Measurements from ENCODE around the gene PODXL.

The PODXL gene

GRCh38 chr7:131568970-131569369, 12.5 kb upstream of the PODXL start:
- H3K4me1 ChIP-seq (ENCODE audit: low read length) = no peaks in the 10 kb centered on the region
- no peak overlapping the region for H3K9ac ChIP-seq (ENCODE audit: low read length)
- TF ChIP-seq CTCF (IDR thresholded peaks at IDR 0.05; ENCODE audit: low read length) (no peak), EZH2 (optimal IDR thresholded peaks at IDR 0.05; ENCODE audit: low read depth, low read length) (no peak), EZH2phosphoT487 (IDR thresholded peaks at IDR 0.05; ENCODE audit: low read length) (no peak)
- no peaks in the 10 kb centered on the region for H3K36me3 ChIP-seq (replicated peaks; ENCODE audit: insufficient read depth, low read length)
- H3K4me2 ChIP-seq (ENCODE audit: low read depth, low read length) = no peak overlapping the region
- H2AFZ ChIP-seq (ENCODE audit: low read length) = no peak overlapping the region
- no peaks in the 10 kb centered on the region for H3K79me2 ChIP-seq (ENCODE audit: low read length)
- H3K9me2 ChIP-seq (replicated peaks; ENCODE audit: insufficient read depth, low read length) = no peaks in the 10 kb centered on the region
- H4K20me1 ChIP-seq (ENCODE audit: insufficient read depth, low read length) = no peaks in the 10 kb centered on the region
- no peaks in the 10 kb centered on the region for H3K27me3 ChIP-seq (replicated peaks; ENCODE audit: insufficient read depth, low read length)
- no peaks in the 10 kb centered on the region for H3F3A ChIP-seq (ENCODE audit: insufficient read depth, low read length)
- H3K4me3 ChIP-seq (ENCODE audit: low read length) = no peak overlapping the region
- DNase-seq = no peak
- no peak overlapping the region for H3K27ac ChIP-seq (ENCODE audit: low read length)
- H3K9me3 ChIP-seq (replicated peaks; ENCODE audit: insufficient read depth, low read length) = no peaks in the 10 kb centered on the region

- Histone ChIP-seq H3K9me3 (replicated peaks; ENCODE audit: insufficient read depth, low read length) (no peaks in the 10 kb centered on the region), H2AFZ (ENCODE audit: low read length) (no peak overlapping the region), H3K9ac (ENCODE audit: low read length) (no peak overlapping the region), H3K27ac (ENCODE audit: low read length) (no peak overlapping the region), H3K4me1 (ENCODE audit: low read length) (no peaks in the 10 kb centered on the region), H3K4me2 (ENCODE audit: low read depth, low read length) (no peak overlapping the region), H3K4me3 (ENCODE audit: low read length) (no peak overlapping the region), H3K36me3 (replicated peaks; ENCODE audit: insufficient read depth, low read length) (no peaks in the 10 kb centered on the region), H3K79me2 (ENCODE audit: low read length) (no peaks in the 10 kb centered on the region), H3K9me2 (replicated peaks; ENCODE audit: insufficient read depth, low read length) (no peaks in the 10 kb centered on the region), H3K27me3 (replicated peaks; ENCODE audit: insufficient read depth, low read length) (no peaks in the 10 kb centered on the region), H4K20me1 (ENCODE audit: insufficient read depth, low read length) (no peaks in the 10 kb centered on the region), H3F3A (ENCODE audit: insufficient read depth, low read length) (no peaks in the 10 kb centered on the region)
- no peak for TF ChIP-seq EZH2 (optimal IDR thresholded peaks at IDR 0.05; ENCODE audit: low read depth, low read length)
- TF ChIP-seq EZH2phosphoT487 (IDR thresholded peaks at IDR 0.05; ENCODE audit: low read length) = no peak
- TF ChIP-seq CTCF (IDR thresholded peaks at IDR 0.05; ENCODE audit: low read length) = no peak
- no peak for DNase-seq
Observed at GRCh38 chr7:131568510-131568909, 12.1 kb upstream of the PODXL start.

- Histone ChIP-seq H3K4me3 (ENCODE audit: low read length) (no peak overlapping the region), H3K9me2 (replicated peaks; ENCODE audit: insufficient read depth, low read length) (no peaks in the 10 kb centered on the region), H3K27me3 (replicated peaks; ENCODE audit: insufficient read depth, low read length) (no peaks in the 10 kb centered on the region), H3K9ac (ENCODE audit: low read length) (no peak overlapping the region), H3K79me2 (ENCODE audit: low read length) (no peaks in the 10 kb centered on the region), H3K4me2 (ENCODE audit: low read depth, low read length) (no peak overlapping the region), H4K20me1 (ENCODE audit: insufficient read depth, low read length) (no peaks in the 10 kb centered on the region), H2AFZ (ENCODE audit: low read length) (no peak overlapping the region), H3K4me1 (ENCODE audit: low read length) (no peaks in the 10 kb centered on the region), H3K36me3 (replicated peaks; ENCODE audit: insufficient read depth, low read length) (no peaks in the 10 kb centered on the region), H3K27ac (ENCODE audit: low read length) (no peak overlapping the region), H3K9me3 (replicated peaks; ENCODE audit: insufficient read depth, low read length) (no peaks in the 10 kb centered on the region), H3F3A (ENCODE audit: insufficient read depth, low read length) (no peaks in the 10 kb centered on the region)
- no peak for TF ChIP-seq CTCF (IDR thresholded peaks at IDR 0.05; ENCODE audit: low read length)
- TF ChIP-seq EZH2phosphoT487 (IDR thresholded peaks at IDR 0.05; ENCODE audit: low read length) = no peak
- TF ChIP-seq EZH2 (optimal IDR thresholded peaks at IDR 0.05; ENCODE audit: low read depth, low read length) = no peak
- DNase-seq = no peak
Observed at GRCh38 chr7:131564640-131565039, 8.2 kb upstream of the PODXL start.

Measured in MM.1S (cell line).